ENCODE measurements around the gene CBFA2T3.

Gene CBFA2T3

DNA sequence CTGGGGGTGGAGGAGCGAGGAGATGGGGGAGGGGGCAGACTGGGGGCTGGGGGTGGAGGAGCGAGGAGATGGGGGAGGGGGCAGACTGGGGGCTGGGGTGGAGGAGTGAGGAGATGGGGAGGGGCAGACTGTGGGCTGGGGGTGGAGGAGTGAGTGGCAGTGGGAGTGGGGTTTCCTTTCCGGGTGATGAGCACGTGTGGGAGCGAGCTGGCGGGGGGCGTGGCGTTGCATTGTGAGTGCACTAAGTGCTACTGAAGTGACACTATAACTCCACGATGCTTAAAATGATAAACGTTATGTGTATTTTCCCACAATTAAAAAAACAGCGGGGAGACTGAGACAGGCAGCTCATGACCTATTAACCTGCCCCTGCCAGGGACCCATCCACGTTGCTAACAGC lies 46.3 kb downstream of the CBFA2T3 start:
- no peak overlapping the region for H3K27ac ChIP-seq
- H3K4me3 ChIP-seq = no peak overlapping the region
- TF ChIP-seq, protein P1, sequence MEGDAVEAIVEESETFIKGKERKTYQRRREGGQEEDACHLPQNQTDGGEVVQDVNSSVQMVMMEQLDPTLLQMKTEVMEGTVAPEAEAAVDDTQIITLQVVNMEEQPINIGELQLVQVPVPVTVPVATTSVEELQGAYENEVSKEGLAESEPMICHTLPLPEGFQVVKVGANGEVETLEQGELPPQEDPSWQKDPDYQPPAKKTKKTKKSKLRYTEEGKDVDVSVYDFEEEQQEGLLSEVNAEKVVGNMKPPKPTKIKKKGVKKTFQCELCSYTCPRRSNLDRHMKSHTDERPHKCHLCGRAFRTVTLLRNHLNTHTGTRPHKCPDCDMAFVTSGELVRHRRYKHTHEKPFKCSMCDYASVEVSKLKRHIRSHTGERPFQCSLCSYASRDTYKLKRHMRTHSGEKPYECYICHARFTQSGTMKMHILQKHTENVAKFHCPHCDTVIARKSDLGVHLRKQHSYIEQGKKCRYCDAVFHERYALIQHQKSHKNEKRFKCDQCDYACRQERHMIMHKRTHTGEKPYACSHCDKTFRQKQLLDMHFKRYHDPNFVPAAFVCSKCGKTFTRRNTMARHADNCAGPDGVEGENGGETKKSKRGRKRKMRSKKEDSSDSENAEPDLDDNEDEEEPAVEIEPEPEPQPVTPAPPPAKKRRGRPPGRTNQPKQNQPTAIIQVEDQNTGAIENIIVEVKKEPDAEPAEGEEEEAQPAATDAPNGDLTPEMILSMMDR (IDR thresholded peaks at IDR 0.05) = no peak
- intact Hi-C loops (cut with DNase I; ENCODE audit: low total_unique reads) = loop anchor here (10.0 kb wide), 1 partner anchor 64 kb away; no protein-coding TSS in a partner anchor
- no peak for DNase-seq
- H3K4me1 ChIP-seq = no peaks in the 10 kb centered on the region
- no peaks in the 10 kb centered on the region for H3K36me3 ChIP-seq
- H3K27me3 ChIP-seq = peaks cover 0 to 55% of the 10 kb centered on the region in 2 donors
- no peaks in the 10 kb centered on the region for H3K9me3 ChIP-seq

DNA sequence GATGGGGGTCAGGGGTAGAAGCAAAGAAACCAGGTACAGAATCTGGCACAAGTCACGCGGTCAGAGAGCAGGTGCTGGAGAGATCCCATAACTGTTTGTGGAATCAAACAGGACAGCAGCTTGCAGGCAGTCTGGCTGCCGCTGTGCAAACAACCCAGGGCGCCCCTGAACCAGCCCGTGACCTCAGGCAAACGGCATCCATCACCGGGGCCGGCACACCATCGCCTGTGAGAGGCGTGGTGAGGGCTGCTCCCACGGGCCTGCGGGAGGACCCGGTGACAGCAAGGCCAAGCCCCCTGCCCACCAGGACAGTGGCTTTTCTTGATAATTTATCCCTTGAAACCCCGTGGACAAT lies 47.9 kb downstream of the CBFA2T3 start:
- intact Hi-C loops (cut with DNase I; ENCODE audit: low total_unique reads) = no loop called here
- H3K27ac ChIP-seq = no peak overlapping the region

DNA sequence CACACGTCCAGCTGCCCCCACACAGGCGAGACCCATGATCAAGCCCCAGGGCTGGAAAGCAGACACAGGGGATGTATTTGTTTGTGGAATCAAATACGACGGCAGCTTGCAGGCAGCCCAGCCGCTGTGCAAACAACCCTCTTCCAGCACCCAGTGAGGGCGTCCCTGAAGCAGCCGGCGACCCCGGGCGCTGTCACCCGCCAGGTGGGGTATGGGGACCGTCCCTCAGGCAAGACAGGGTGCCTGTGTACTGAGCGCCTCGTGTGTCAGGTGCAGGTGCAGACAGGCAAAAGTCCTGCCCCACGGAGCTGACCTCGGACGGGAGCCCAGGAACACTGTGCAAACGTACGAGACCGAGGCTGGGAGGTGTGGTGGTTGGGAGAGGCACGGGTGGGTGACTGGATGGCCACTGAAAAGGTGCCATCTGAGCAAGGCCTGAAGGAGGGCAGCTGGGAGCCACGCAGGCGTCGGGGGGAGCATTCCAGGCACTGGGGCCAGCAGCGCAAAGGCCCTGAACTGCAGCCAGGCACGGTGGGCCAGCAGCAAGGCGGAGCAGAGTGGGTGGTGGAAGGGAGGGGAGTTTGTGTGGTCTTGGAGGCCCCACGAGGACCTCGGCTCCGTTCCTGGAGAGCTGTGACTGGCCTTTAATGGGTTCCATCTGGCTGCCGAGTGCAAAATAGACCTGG lies 48.5 kb downstream of the CBFA2T3 start:
- Histone ChIP-seq H3K36me3 (no peaks in the 10 kb centered on the region), H3K27ac (no peak overlapping the region), H3K4me1 (peaks cover 0 to 9% (median 7%) of the 10 kb centered on the region in 4 donors), H3K27me3 (peaks cover 0 to 56% of the 10 kb centered on the region in 2 donors), H3K9me3 (no peaks in the 10 kb centered on the region), H3K4me3 (no peak overlapping the region)
- no peak for DNase-seq
- intact Hi-C loops (cut with DNase I; ENCODE audit: low total_unique reads) = no loop called here
- TF ChIP-seq, protein P1 (IDR thresholded peaks at IDR 0.05) = no peak

More for the DNA sequence above, 47.9 kb downstream of the CBFA2T3 start:
- Histone ChIP-seq H3K27me3 (peaks cover 0 to 56% of the 10 kb centered on the region in 2 donors), H3K9me3 (no peaks in the 10 kb centered on the region), H3K36me3 (no peaks in the 10 kb centered on the region), H3K4me1 (peaks cover 0 to 9% (median 7%) of the 10 kb centered on the region in 4 donors), H3K4me3 (no peak overlapping the region)
- TF ChIP-seq, protein P1 (IDR thresholded peaks at IDR 0.05) = no peak
- DNase-seq = no peak

DNA sequence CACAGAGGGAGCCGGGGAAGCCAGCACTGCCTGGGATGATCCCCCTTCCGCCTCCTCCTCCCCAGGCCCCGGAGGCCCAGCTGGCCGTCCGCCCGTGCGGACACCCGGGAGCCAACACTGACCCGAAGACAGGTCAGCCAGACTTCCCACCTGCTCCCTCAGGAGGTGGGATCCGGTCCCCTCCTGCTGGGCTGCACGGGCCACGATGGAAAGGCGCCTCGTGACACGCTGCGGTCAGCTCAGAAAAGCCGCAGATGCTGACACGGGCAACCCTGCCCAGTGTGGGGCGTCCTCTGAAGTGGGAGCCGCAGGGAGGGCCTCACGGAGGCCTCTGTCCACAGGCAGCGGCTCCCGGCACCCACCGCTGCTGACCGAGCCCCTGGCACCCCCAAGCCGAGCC lies 49.3 kb downstream of the CBFA2T3 start:
- H3K4me1 ChIP-seq = peaks cover 0 to 9% (median 7%) of the 10 kb centered on the region in 4 donors
- intact Hi-C loops (cut with DNase I; ENCODE audit: low total_unique reads) = no loop called here
- no peaks in the 10 kb centered on the region for H3K9me3 ChIP-seq
- H3K27me3 ChIP-seq = peaks cover 0 to 64% of the 10 kb centered on the region in 2 donors
- no peak for DNase-seq
- H3K27ac ChIP-seq = no peak overlapping the region
- TF ChIP-seq, protein P1 (IDR thresholded peaks at IDR 0.05) = no peak
- no peaks in the 10 kb centered on the region for H3K36me3 ChIP-seq
- H3K4me3 ChIP-seq = no peak overlapping the region

DNA sequence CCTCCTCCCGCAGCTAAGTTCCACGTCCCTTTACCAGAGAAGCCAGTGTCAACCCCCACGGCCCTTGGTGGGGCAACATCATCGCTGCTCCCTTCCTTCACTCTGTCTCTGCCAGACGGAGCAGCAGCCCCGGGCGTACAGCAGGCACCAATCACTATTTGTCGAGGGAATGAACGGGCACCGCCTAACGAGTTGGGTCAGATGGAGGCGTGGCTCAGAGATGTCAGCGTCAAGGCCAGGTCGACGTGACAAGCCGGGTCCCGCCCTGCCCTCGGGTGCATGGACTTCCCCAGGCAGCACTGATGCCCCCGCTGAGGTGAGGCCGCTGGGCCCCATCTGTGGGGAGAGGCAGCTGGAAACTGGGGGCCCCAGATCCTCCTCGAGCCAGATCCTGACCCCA lies 50.0 kb downstream of the CBFA2T3 start:
- Histone ChIP-seq H3K4me3 (no peak overlapping the region), H3K27ac (no peak overlapping the region), H3K9me3 (no peaks in the 10 kb centered on the region), H3K4me1 (peaks cover 0 to 9% (median 7%) of the 10 kb centered on the region in 4 donors), H3K27me3 (peaks cover 0 to 71% of the 10 kb centered on the region in 2 donors), H3K36me3 (no peaks in the 10 kb centered on the region)
- DNase-seq = no peak
- TF ChIP-seq, protein P1 (IDR thresholded peaks at IDR 0.05) = no peak
- intact Hi-C loops (cut with DNase I; ENCODE audit: low total_unique reads) = no loop called here
